HG03139 (cell line): Measurements from ENCODE around the gene CHST4.
A peak's percentile ranks its signal among the peaks of the same experiment; 100 is the strongest.
"Not testable (repeated sequence)": the region's sequence is repeated elsewhere in the genome, so short reads cannot be mapped to it uniquely, and the experiment has no call there.

ENCODE experiments used
- ATAC-seq: cut with Tn5 transposase; IDR thresholded peaks from one replicate; pipeline ENCODE4 v1.9.1; 2021; ENCODE audit not compliant: unreplicated experiment

Gene CHST4

DNA sequence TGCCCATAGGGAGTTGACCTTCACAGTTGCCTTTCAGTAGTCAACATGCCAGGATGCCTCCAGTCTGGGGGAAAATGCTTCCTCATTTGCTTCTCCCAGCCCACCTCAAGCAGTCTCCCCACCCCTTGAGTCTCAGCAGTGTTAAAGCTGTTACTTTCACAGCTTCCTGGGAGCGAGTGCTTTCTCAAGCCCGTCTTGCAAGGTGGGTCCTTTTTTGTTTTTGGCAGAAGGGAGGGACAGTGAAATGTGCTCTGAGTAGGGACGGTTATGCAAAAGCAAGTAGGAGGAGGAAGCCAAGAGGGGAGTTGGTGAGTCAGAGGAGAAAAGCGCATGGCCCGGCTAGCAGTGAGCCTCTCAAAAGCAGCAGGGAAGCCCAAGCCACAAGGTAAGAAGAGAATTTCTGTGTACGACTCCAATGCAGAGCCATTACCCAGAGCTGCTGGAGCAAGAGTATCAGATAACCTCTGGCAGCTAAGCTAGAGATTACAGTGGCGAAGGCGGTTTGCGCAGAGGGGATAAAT lies at the start of gene CHST4:
Gene CHST4, plus strand, starts transcription at position 316 of the 521 bp plus-strand sequence. CDS start 10,252 bp downstream, outside the sequence.
- no peak for ATAC-seq

DNA sequence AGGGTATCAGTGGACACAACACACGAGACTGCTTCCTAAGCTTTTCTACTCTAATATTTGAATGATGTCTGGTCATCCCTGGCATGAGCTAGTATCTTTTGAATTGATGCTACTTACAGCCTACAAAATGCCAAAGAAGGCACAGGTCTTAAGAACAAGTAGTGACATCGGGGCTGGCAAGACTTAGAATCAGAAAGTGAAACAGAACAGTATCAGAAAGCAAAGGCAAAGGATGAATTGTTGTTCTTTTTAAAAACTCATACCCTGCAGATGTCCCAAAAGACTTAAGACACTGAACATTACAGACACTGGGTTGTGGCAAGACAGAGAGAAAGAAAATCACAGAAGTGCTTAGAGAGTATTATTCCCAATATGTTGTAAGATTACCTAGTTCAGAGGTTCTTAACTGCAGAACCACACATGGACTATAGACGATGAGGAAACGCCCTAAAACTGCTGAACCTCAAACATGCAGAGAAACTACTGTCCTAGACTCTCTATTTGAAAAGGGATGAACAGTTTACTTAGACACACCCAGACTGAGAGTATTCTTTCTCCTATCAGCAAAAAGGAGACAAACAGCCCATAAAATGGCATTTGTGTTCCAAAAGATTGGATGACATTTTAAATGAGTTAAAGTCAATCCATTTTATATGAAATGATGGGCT lies 49.6 kb upstream of the CHST4 start:
- no peak for ATAC-seq

DNA sequence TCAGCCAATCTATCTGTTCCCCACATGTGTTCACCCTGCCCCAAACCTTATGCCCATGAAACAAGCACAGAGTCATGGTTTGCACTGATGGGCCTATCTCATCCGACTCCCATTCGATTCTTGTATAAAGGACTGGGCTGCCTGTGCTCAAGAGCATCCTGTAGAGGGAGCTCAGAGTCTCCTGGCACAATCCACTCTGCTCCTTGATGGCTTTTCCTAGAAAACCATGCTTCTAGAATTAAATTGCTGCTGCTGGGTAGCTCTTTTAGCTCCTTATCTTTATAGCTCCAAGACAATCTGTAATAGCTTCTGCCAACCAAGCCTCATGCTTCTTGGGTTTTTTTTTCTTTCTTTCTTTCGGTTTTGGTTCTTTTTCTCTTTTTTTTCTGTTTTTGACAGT lies 46.8 kb upstream of the CHST4 start:
- no peak for ATAC-seq

DNA sequence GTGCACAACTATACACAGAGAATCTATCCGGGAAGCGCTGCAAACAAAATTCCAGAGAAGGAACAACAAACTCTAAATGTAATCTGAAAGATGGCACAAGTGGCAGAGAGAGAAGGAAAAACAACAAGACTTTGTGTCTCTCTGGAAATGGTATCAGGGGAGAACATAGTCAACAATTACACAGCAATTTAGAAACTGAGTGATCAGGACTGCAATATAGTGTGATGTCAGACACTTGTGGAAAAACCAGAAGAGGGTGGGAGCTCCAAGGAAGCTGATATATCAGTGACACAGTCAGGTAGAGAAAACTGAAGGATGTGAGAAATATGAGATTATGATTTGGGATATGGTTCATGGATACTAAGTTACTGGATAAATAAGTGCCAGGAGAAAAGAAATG lies 45.3 kb upstream of the CHST4 start:
- ATAC-seq = no peak

- no peak for ATAC-seq
These were observed 43.7 kb upstream of the CHST4 start for GRCh38 chr16:71482569-71482968.

- ATAC-seq = peak; percentile 79
These were observed 42.0 kb upstream of the CHST4 start for GRCh38 chr16:71484006-71484893.

DNA sequence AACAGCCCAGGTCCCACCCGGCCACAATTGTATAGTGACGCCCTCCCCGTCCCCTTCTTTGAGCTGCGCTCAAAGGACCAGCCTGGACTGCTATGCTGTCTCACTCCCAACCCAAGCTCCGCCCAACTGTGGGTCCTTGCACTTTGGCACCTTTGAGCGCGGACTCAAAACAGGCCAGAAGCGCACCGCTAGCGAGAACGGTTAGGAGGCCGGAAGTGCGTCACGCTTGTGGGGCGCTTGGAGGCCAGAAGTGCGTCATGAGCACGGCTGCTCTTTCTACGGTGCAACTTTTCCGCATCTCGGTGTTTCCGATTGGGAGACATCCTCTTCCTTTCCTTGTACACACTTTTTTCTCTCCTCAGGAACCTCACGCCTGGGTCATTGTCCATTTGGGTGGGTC lies 37.1 kb upstream of the CHST4 start, which contains the start of gene ZNF19:
Gene ZNF19, minus strand, starts transcription at position 203 of the 400 bp plus-strand sequence. CDS start 7,210 bp downstream, outside the sequence.
- no peak for ATAC-seq

DNA sequence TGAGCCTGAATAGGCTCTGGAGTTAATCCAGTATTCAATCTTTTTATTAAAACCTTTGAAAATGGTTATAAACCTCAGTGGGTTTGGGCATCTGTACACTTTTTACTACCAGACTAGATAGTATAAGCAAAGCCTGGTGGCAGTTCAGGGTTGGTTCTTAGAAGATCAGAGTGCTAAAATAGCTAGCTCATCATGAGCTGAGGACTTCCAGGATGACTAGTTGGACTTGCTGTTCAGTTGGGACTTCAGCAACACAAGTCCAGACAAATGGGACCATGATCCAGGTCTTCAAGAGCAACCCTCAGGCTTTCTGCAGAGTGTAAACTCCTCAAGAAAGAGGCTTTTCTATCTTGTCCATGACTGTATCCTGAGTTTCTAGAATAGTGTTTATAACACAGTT lies 35.9 kb upstream of the CHST4 start:
- no peak for ATAC-seq

GRCh38 chr16:71491054-71491453 lies 35.2 kb upstream of the CHST4 start:
- ATAC-seq = no peak

DNA sequence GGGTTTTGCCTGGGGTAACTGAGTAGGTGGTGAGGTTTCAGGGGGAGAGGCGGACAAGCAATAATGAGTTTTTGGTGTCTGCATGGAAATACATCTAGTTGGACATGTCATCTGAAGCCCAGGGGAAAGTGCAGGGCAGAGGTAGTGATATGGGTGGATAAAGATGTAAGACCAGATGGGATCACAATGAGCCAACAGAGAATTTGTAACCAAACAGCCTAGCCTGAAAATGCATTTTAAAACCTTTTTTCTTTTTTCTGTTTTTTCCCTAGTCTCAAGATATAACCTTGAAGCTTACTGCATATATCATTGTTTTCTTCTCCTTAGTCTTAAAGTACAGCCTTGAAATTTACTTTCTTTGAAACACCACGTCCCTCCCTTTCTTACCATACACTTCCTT lies 33.4 kb upstream of the CHST4 start:
- ATAC-seq = no peak

DNA sequence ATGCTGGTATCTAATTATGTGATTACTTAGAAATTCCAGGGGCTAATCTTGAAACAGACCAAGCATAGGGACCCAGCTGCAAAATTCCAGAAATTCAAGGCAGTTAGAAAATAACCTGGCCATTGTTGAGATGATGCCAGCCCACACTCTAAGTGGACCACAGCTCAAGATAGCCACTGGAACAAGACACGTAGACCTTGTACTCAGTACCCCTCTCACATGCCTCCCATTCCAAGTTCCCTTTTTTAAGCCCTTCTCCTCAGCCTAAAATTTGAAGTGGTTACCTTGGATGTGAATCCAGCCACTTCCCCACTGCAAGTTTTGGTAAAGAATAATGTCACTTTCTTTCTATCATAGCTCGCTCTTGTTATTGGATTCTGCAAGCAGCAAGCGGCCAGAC lies 33.0 kb upstream of the CHST4 start:
- no peak for ATAC-seq

GRCh38 chr16:71498031-71498430 lies 28.2 kb upstream of the CHST4 start:
- no peak for ATAC-seq

DNA sequence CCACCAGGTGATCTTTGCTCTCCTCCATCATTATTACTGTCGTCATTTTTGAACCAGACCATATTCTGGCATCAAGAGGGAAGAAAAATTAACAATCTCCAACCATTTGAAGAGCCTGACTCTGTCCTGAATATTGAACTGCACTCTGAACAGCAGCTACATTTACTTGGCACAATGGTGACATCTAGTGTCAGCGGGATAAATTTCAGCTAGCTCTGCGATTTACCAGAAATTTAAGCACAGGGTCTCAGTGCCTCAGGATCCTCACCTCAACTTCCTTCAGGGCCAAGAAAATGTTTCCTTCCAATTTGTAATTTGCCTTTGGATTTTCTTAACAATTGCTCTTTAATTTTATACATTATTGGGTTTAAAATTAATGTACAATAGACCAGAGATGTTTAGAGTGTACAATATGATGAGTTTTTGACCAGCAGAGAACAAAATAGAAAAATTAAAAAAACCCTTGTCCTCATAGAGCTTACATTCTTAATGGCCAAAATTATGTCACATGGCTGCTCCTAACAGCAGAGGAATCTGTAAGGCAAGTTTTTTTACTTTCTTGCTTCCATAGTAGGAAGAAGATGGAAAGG lies 26.4 kb upstream of the CHST4 start:
- ATAC-seq = no peak

DNA sequence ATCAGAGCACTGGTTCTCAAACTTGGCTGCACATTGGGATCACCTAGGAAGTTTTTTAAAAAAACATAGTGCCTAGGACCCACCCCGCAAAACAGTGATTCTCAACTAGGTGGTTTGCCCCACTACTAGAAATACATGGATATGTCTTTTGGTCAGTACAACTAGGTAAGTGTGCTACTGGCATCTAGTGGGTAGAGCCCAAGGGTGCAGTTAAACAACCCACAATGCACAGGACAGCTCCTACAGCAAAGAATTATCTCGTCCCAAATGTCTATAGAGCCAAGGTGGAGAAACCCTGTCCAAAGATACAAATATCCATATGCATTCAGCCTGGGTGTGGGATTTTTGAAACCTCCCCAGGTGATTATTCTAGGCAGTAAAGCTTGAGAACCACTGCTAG lies 25.3 kb upstream of the CHST4 start:
- no peak for ATAC-seq

- ATAC-seq = no peak
These were observed 24.7 kb upstream of the CHST4 start for GRCh38 chr16:71501547-71501946.

GRCh38 chr16:71504051-71504450 lies 22.2 kb upstream of the CHST4 start:
- not testable (repeated sequence) for ATAC-seq

- no peak for ATAC-seq
These were observed 21.3 kb upstream of the CHST4 start for GRCh38 chr16:71504901-71505300.

GRCh38 chr16:71507061-71507460 lies 19.2 kb upstream of the CHST4 start:
- no peak for ATAC-seq

DNA sequence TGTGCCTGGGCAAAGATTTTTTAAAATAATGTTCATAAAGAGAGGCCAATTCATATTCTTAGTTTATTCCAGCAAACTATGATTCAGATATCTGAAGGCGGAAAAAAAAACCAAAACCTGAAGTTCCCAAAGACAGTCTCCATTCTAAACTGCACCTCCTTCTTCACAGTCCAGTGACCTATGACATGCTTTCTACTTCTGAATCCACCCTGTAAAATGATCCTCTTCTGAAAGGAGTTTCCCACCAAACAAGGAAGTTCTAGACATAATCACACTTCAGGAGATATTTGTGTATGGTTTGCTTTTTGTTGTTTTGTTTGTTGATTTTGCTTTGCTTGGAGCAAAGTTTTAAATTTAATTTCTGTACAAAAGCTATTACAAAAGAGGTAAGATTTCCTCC lies 12.9 kb upstream of the CHST4 start:
- no peak for ATAC-seq

DNA sequence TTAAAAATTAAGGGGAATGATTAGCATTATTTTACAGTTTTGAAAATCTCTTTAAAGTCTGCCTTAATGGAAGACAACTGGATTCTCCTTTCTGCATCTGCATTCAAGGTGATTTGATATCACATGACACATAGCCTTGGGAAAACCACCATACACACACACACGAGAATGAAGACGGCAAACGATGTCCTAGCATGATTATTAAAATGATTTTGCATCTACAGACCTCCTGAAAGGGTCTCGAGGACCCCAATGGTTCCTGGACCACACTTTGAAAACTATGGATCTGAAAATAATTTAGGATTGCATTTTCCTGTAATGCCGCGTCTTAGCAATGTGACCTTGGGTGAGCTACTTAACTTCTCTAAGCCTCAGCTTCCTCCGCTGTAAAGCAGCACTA lies 11.8 kb upstream of the CHST4 start:
- no peak for ATAC-seq

GRCh38 chr16:71515026-71515425 lies 11.2 kb upstream of the CHST4 start:
- ATAC-seq = no peak

- ATAC-seq = no peak
These were observed 5.7 kb upstream of the CHST4 start for GRCh38 chr16:71520550-71520949.
